GM19043 (cell line): ENCODE data around the gene INPP5F.
"Not testable (repeated sequence)": the region's sequence is repeated elsewhere in the genome, so short reads cannot be mapped to it uniquely, and the experiment has no call there.

Experiments
- ATAC-seq: cut with Tn5 transposase; IDR thresholded peaks from one replicate; pipeline ENCODE4 v1.9.1; 2021; ENCODE audit warnings: low read depth; ENCODE audit not compliant: unreplicated experiment

Gene INPP5F

GRCh38 chr10:119775529-119775928 is 49.7 kb downstream of the INPP5F start:
- no peak for ATAC-seq

- ATAC-seq = no peak
Measured at GRCh38 chr10:119776536-119776935, 50.7 kb downstream of the INPP5F start.

GRCh38 chr10:119777686-119778085 is 51.8 kb downstream of the INPP5F start:
- no peak for ATAC-seq

- no peak for ATAC-seq
Measured at GRCh38 chr10:119778776-119779445, 53.1 kb downstream of the INPP5F start.

GRCh38 chr10:119780879-119781480 is 55.1 kb downstream of the INPP5F start:
- ATAC-seq = no peak

GRCh38 chr10:119781498-119781897 is 55.6 kb downstream of the INPP5F start:
- ATAC-seq = no peak

- no peak for ATAC-seq
Measured at GRCh38 chr10:119782981-119783664, 57.3 kb downstream of the INPP5F start.

GRCh38 chr10:119783665-119784027 is 57.8 kb downstream of the INPP5F start:
- no peak for ATAC-seq

GRCh38 chr10:119784340-119785067 is 58.7 kb downstream of the INPP5F start:
- peak; percentile 51 for ATAC-seq

GRCh38 chr10:119786117-119786769 is 60.4 kb downstream of the INPP5F start:
- no peak for ATAC-seq

GRCh38 chr10:119795101-119795500 is 69.3 kb downstream of the INPP5F start:
- ATAC-seq = not testable (repeated sequence)

- no peak for ATAC-seq
Measured at GRCh38 chr10:119796039-119796438, 70.2 kb downstream of the INPP5F start.

GRCh38 chr10:119801176-119801575 is 75.3 kb downstream of the INPP5F start:
- ATAC-seq = no peak

GRCh38 chr10:119801998-119802538 is 76.2 kb downstream of the INPP5F start:
- ATAC-seq = no peak

- ATAC-seq = no peak
Measured at GRCh38 chr10:119803264-119803663, 77.4 kb downstream of the INPP5F start.

GRCh38 chr10:119805702-119806230 is 79.9 kb downstream of the INPP5F start:
- ATAC-seq = no peak

- no peak for ATAC-seq
Measured at GRCh38 chr10:119806334-119807130, 80.7 kb downstream of the INPP5F start.

- ATAC-seq = no peak
Measured at GRCh38 chr10:119807960-119808697, 82.3 kb downstream of the INPP5F start.

- no peak for ATAC-seq
Measured at GRCh38 chr10:119811122-119811521, 85.3 kb downstream of the INPP5F start.
